ENCODE measurements around the gene STN1.

The STN1 gene

GRCh38 chr10:103899312-103899711 lies 18.7 kb downstream of the STN1 start:
- no peaks in the 10 kb centered on the region for H3K36me3 ChIP-seq
- H3K9me3 ChIP-seq (ENCODE audit: severe bottlenecking), result no peaks in the 10 kb centered on the region
- H3K4me3 ChIP-seq (ENCODE audit: low read depth, low read length), result no peak overlapping the region
- H3K27me3 ChIP-seq (ENCODE audit: insufficient read depth, low read depth, severe bottlenecking), result no peaks in the 10 kb centered on the region
- TF ChIP-seq CTCF (IDR thresholded peaks at IDR 0.05; ENCODE audit: low read depth, low read length), result no peak
- no peak overlapping the region for H3K27ac ChIP-seq
- no peak for DNase-seq

- H3K36me3 ChIP-seq, result no peaks in the 10 kb centered on the region
- H3K27ac ChIP-seq, result no peak overlapping the region
- no peak for TF ChIP-seq CTCF (IDR thresholded peaks at IDR 0.05; ENCODE audit: low read depth, low read length)
- no peak overlapping the region for H3K4me3 ChIP-seq (ENCODE audit: low read depth, low read length)
- no peak for DNase-seq
- no peaks in the 10 kb centered on the region for H3K27me3 ChIP-seq (ENCODE audit: insufficient read depth, low read depth, severe bottlenecking)
- H3K9me3 ChIP-seq (ENCODE audit: severe bottlenecking), result no peaks in the 10 kb centered on the region
Measured at GRCh38 chr10:103897241-103897774, 20.7 kb downstream of the STN1 start.

GRCh38 chr10:103896225-103896624 lies 21.8 kb downstream of the STN1 start:
- TF ChIP-seq CTCF (IDR thresholded peaks at IDR 0.05; ENCODE audit: low read depth, low read length), result no peak

GRCh38 chr10:103895411-103896186 lies 22.4 kb downstream of the STN1 start:
- H3K27ac ChIP-seq, result peak overlapping the region; percentile 14; the same call in 1 of the 2 replicates
- TF ChIP-seq CTCF (IDR thresholded peaks at IDR 0.05; ENCODE audit: low read depth, low read length), result no peak
- no peak for DNase-seq
- H3K36me3 ChIP-seq, result no peaks in the 10 kb centered on the region
- H3K4me3 ChIP-seq (ENCODE audit: low read depth, low read length), result no peak overlapping the region
- no peaks in the 10 kb centered on the region for H3K9me3 ChIP-seq (ENCODE audit: severe bottlenecking)
- no peaks in the 10 kb centered on the region for H3K27me3 ChIP-seq (ENCODE audit: insufficient read depth, low read depth, severe bottlenecking)

More at GRCh38 chr10:103896225-103896624, 21.8 kb downstream of the STN1 start:
- H3K4me3 ChIP-seq (ENCODE audit: low read depth, low read length), result no peak overlapping the region
- no peaks in the 10 kb centered on the region for H3K36me3 ChIP-seq
- no peak overlapping the region; the same call in 1 of the 2 replicates for H3K27ac ChIP-seq
- H3K9me3 ChIP-seq (ENCODE audit: severe bottlenecking), result no peaks in the 10 kb centered on the region
- no peaks in the 10 kb centered on the region for H3K27me3 ChIP-seq (ENCODE audit: insufficient read depth, low read depth, severe bottlenecking)
- DNase-seq, result no peak

GRCh38 chr10:103894441-103894864 lies 23.5 kb downstream of the STN1 start:
- no peaks in the 10 kb centered on the region for H3K27me3 ChIP-seq (ENCODE audit: insufficient read depth, low read depth, severe bottlenecking)
- TF ChIP-seq CTCF (IDR thresholded peaks at IDR 0.05; ENCODE audit: low read depth, low read length), result no peak
- no peaks in the 10 kb centered on the region for H3K9me3 ChIP-seq (ENCODE audit: severe bottlenecking)
- H3K4me3 ChIP-seq (ENCODE audit: low read depth, low read length), result no peak overlapping the region
- H3K27ac ChIP-seq, result peak overlapping the region; percentile 30
- no peaks in the 10 kb centered on the region for H3K36me3 ChIP-seq
- no peak for DNase-seq
